Activated naive CD8-positive, alpha-beta T cell treated with anti-CD3 and anti-CD28 coated beads, Interleukin-2, amount 50 U/mL, for 24 hours (primary cell): ENCODE results near the gene SGMS1.

Experiments used
- ATAC-seq: fragments of 150-1000 bp; cut with Tn5 transposase; one replicate; pipeline ENCODE4 v1.10.0; 2021
- DNase-seq: peaks from one replicate; pipeline ENCODE4 v3.0.0; 2021
- H3K27ac Mint-ChIP-seq: one replicate; pipeline ENCODE4 v1.8.0; 2021; ENCODE audit warnings: mild to moderate bottlenecking, mixed read lengths
- H3K27me3 Mint-ChIP-seq: one replicate; pipeline ENCODE4 v1.8.0; 2021; ENCODE audit warnings: mixed read lengths
- H3K36me3 Mint-ChIP-seq: one replicate; pipeline ENCODE4 v1.8.0; 2021; ENCODE audit warnings: low read depth, mixed read lengths
- H3K4me1 Mint-ChIP-seq: one replicate; pipeline ENCODE4 v1.8.0; 2021; ENCODE audit warnings: mixed read lengths
- H3K4me3 Mint-ChIP-seq: one replicate; pipeline ENCODE4 v1.8.0; 2021; ENCODE audit warnings: mild to moderate bottlenecking, moderate library complexity, mixed read lengths
- H3K9me3 Mint-ChIP-seq: one replicate; pipeline ENCODE4 v1.8.0; 2021; ENCODE audit warnings: mixed read lengths

The SGMS1 gene

GRCh38 chr10:50398823-50399222 lies 224.9 kb downstream of the SGMS1 start:
- peaks cover 3% of the 10 kb centered on the region for H3K36me3 Mint-ChIP-seq
- no peaks in the 10 kb centered on the region for H3K27me3 Mint-ChIP-seq
- H3K4me1 Mint-ChIP-seq: peaks cover 41% of the 10 kb centered on the region
- no peak overlapping the region for H3K27ac Mint-ChIP-seq
- no peak for ATAC-seq
- no peak for DNase-seq
- no peak overlapping the region for H3K4me3 Mint-ChIP-seq
- H3K9me3 Mint-ChIP-seq: no peaks in the 10 kb centered on the region

GRCh38 chr10:50398381-50398780 lies 225.4 kb downstream of the SGMS1 start:
- no peak for ATAC-seq
- Mint-ChIP-seq H3K27me3 (no peaks in the 10 kb centered on the region), H3K27ac (no peak overlapping the region), H3K4me3 (no peak overlapping the region), H3K9me3 (no peaks in the 10 kb centered on the region), H3K4me1 (peaks cover 43% of the 10 kb centered on the region), H3K36me3 (peaks cover 3% of the 10 kb centered on the region)
- no peak for DNase-seq

- Mint-ChIP-seq H3K9me3 (no peaks in the 10 kb centered on the region), H3K27ac (no peak overlapping the region), H3K36me3 (peaks cover 3% of the 10 kb centered on the region), H3K4me1 (peaks cover 47% of the 10 kb centered on the region), H3K27me3 (no peaks in the 10 kb centered on the region), H3K4me3 (no peak overlapping the region)
- DNase-seq (no peak), ATAC-seq (no peak)
Observed at GRCh38 chr10:50397312-50398140, 226.2 kb downstream of the SGMS1 start.

- Mint-ChIP-seq H3K36me3 (peaks cover 3% of the 10 kb centered on the region), H3K4me3 (peak overlapping the region; percentile 37), H3K27me3 (no peaks in the 10 kb centered on the region), H3K9me3 (no peaks in the 10 kb centered on the region), H3K27ac (no peak overlapping the region), H3K4me1 (peaks cover 47% of the 10 kb centered on the region)
- DNase-seq (no peak), ATAC-seq (peak; percentile 78)
Observed at GRCh38 chr10:50396491-50397311, 227.1 kb downstream of the SGMS1 start.

GRCh38 chr10:50395851-50396250 lies 227.9 kb downstream of the SGMS1 start:
- H3K4me3 Mint-ChIP-seq: no peak overlapping the region
- no peak overlapping the region for H3K27ac Mint-ChIP-seq
- no peak for DNase-seq
- peaks cover 47% of the 10 kb centered on the region for H3K4me1 Mint-ChIP-seq
- peaks cover 3% of the 10 kb centered on the region for H3K36me3 Mint-ChIP-seq
- H3K27me3 Mint-ChIP-seq: no peaks in the 10 kb centered on the region
- no peaks in the 10 kb centered on the region for H3K9me3 Mint-ChIP-seq
- no peak for ATAC-seq

DNA sequence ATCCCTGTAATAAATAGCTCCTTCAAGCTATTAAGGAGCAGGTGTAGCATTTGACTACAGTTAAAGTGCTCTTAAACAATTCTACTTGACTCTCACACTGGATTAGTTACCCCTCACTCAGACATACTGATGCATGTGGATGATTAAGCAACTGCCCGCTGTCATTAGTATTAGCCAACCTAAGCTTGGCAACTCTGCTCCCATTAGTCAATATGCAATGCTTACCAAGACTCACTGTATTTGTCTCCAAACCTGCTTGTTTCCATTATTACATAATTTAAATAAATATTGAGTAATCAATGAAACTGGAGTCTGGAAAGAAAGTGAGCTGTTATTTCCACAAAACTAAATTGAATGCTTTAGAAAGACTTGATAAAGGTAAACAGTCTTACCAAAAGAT lies 228.5 kb downstream of the SGMS1 start:
- Mint-ChIP-seq H3K27me3 (no peaks in the 10 kb centered on the region), H3K27ac (no peak overlapping the region), H3K4me3 (no peak overlapping the region), H3K36me3 (peaks cover 3% of the 10 kb centered on the region), H3K4me1 (peaks cover 47% of the 10 kb centered on the region), H3K9me3 (no peaks in the 10 kb centered on the region)
- DNase-seq (no peak), ATAC-seq (no peak)

GRCh38 chr10:50394832-50395231 lies 228.9 kb downstream of the SGMS1 start:
- H3K36me3 Mint-ChIP-seq: peaks cover 3% of the 10 kb centered on the region
- no peak overlapping the region for H3K4me3 Mint-ChIP-seq
- H3K27ac Mint-ChIP-seq: no peak overlapping the region
- DNase-seq: no peak
- no peak for ATAC-seq
- H3K9me3 Mint-ChIP-seq: no peaks in the 10 kb centered on the region
- H3K4me1 Mint-ChIP-seq: peaks cover 47% of the 10 kb centered on the region
- H3K27me3 Mint-ChIP-seq: no peaks in the 10 kb centered on the region

DNA sequence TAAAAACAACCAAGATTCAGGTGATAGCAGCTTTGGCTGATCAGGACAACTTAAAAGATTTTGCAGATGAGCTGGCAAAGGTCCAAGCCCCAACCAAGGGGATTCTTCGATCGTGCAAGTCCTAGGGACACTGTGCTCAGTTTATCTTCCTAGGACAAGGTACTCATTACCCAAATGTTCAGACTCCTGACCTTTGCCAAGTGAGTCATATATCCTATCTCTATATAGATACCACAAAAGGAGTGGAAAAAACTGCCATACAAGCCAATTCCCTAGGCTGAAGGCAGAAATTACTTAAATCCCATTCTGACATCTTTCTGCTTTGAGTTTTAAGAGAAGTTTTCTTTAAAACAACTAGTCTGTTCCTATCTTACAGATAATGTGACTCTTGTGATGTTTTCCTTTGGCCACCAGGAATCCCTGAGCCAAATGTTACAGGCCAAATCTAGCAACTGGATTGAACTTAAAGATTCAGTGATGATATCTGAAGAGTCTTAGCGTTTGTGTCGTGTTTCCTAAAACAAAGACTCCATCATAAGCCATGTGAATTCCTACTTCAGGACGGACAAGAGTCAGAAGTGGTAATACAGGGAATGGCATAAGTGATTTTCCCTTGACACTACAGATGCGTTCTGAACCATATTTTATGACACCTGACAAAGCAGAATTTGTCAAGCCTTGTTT lies 229.8 kb downstream of the SGMS1 start:
- no peaks in the 10 kb centered on the region for H3K27me3 Mint-ChIP-seq
- peaks cover 3% of the 10 kb centered on the region for H3K36me3 Mint-ChIP-seq
- H3K4me1 Mint-ChIP-seq: peaks cover 44% of the 10 kb centered on the region
- peak; percentile 34 for ATAC-seq
- H3K4me3 Mint-ChIP-seq: no peak overlapping the region
- no peak for DNase-seq
- no peaks in the 10 kb centered on the region for H3K9me3 Mint-ChIP-seq
- H3K27ac Mint-ChIP-seq: no peak overlapping the region

GRCh38 chr10:50392966-50393718 lies 230.6 kb downstream of the SGMS1 start:
- Mint-ChIP-seq H3K36me3 (peaks cover 3% of the 10 kb centered on the region), H3K4me1 (peaks cover 44% of the 10 kb centered on the region), H3K4me3 (no peak overlapping the region), H3K27ac (no peak overlapping the region), H3K9me3 (no peaks in the 10 kb centered on the region), H3K27me3 (no peaks in the 10 kb centered on the region)
- DNase-seq (no peak), ATAC-seq (no peak)

GRCh38 chr10:50392426-50392825 lies 231.3 kb downstream of the SGMS1 start:
- ATAC-seq: no peak
- H3K4me3 Mint-ChIP-seq: no peak overlapping the region
- H3K4me1 Mint-ChIP-seq: peaks cover 45% of the 10 kb centered on the region
- DNase-seq: no peak
- no peaks in the 10 kb centered on the region for H3K27me3 Mint-ChIP-seq
- peaks cover 3% of the 10 kb centered on the region for H3K36me3 Mint-ChIP-seq
- H3K27ac Mint-ChIP-seq: no peak overlapping the region
- no peaks in the 10 kb centered on the region for H3K9me3 Mint-ChIP-seq

DNA sequence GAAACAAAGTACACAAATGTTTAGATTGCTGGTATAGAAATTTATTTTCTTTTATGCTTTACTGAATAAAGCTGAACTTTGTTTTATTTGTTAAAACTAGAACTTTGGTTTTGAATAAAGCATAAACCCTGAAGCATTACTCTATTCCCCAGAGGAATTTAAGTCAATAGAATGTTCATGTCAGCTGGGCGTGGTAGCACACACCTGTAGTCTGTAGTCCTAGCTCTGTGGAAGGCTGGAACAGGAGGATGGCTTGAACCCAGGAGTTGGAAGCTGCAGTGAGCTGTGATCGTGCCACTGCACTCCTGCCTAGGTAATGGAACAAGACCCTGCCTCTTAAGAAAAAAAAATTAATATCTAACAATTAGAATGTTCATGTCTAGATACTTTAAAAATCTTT lies 233.5 kb downstream of the SGMS1 start:
- H3K4me3 Mint-ChIP-seq: no peak overlapping the region
- H3K36me3 Mint-ChIP-seq: peaks cover 1% of the 10 kb centered on the region
- DNase-seq (no peak), ATAC-seq (no peak)
- no peak overlapping the region for H3K27ac Mint-ChIP-seq
- no peaks in the 10 kb centered on the region for H3K9me3 Mint-ChIP-seq
- no peaks in the 10 kb centered on the region for H3K27me3 Mint-ChIP-seq
- peaks cover 32% of the 10 kb centered on the region for H3K4me1 Mint-ChIP-seq

DNA sequence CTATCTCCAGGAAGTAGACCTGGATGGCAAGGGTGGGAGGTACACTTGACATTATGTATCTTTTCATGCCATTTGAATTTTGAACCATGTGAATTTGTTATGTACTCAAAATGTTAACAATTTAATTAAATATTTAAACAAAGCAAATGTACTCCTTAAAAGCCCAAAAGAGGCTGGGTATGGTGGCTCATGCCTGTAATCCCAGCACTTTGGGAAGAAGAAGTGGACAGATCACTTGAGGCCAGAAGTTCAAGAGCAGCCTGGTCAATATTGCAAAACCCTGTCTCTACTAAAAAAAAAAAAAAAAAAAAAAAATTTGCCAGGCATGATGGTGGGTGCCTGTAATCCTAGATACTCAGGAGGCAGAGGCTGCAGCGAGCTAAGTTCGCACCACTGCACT lies 235.6 kb downstream of the SGMS1 start:
- ATAC-seq: no peak

GRCh38 chr10:50387732-50388073 lies 236.1 kb downstream of the SGMS1 start:
- peaks cover 1% of the 10 kb centered on the region for H3K36me3 Mint-ChIP-seq
- H3K4me1 Mint-ChIP-seq: peaks cover 15% of the 10 kb centered on the region
- H3K27me3 Mint-ChIP-seq: no peaks in the 10 kb centered on the region
- ATAC-seq (no peak), DNase-seq (no peak)
- H3K4me3 Mint-ChIP-seq: no peak overlapping the region
- H3K27ac Mint-ChIP-seq: peak overlapping the region; percentile 25
- no peaks in the 10 kb centered on the region for H3K9me3 Mint-ChIP-seq

More for the DNA sequence above, 235.6 kb downstream of the SGMS1 start:
- no peak for DNase-seq
- H3K4me1 Mint-ChIP-seq: peaks cover 17% of the 10 kb centered on the region
- H3K9me3 Mint-ChIP-seq: no peaks in the 10 kb centered on the region
- no peaks in the 10 kb centered on the region for H3K27me3 Mint-ChIP-seq
- H3K27ac Mint-ChIP-seq: no peak overlapping the region
- peaks cover 1% of the 10 kb centered on the region for H3K36me3 Mint-ChIP-seq
- no peak overlapping the region for H3K4me3 Mint-ChIP-seq

- H3K9me3 Mint-ChIP-seq: no peaks in the 10 kb centered on the region
- peaks cover 1% of the 10 kb centered on the region for H3K36me3 Mint-ChIP-seq
- ATAC-seq (no peak), DNase-seq (no peak)
- H3K27ac Mint-ChIP-seq: peak overlapping the region; percentile 25
- H3K27me3 Mint-ChIP-seq: no peaks in the 10 kb centered on the region
- no peak overlapping the region for H3K4me3 Mint-ChIP-seq
- H3K4me1 Mint-ChIP-seq: peaks cover 15% of the 10 kb centered on the region
Observed at GRCh38 chr10:50387007-50387731, 236.6 kb downstream of the SGMS1 start.
